H1 (cell line): ENCODE measurements around the gene C2CD4C. TPM values are rescaled to one million over a fixed set of nuclear protein-coding genes. Genes with fewer than 3 reads are reported as not detected.
A peak's percentile ranks its signal among the peaks of the same experiment; 100 is the strongest.

Source experiments
- CTCF ChIA-PET: fragments of 300-600 bp; sonication (Branson Sonifier 250); formaldehyde crosslinking; loops from one replicate; lab custom pipeline; 2021; ENCODE audit not compliant: partially characterized antibody; lab: Charles Lee
- POLR2A ChIA-PET: fragments of 300-600 bp; sonication (Branson Sonifier 250); formaldehyde crosslinking; loops from one replicate; lab custom pipeline; 2021; ENCODE audit warnings: inconsistent platforms; ENCODE audit not compliant: partially characterized antibody; lab: Charles Lee
- DNase-seq, 2 experiments: peaks; one replicate each; pipeline versions ENCODE4 v3.0.0 to v3.0.0-alpha.2; 2010 to 2022; ENCODE audit warnings: low spot score in 2 of 2, low read depth in 1 of 2, mixed read lengths in 1 of 2
- FAIRE-seq: peaks from 2 replicates; lab custom pipeline; 2011; peaks lifted over from hg19 to GRCh38; lab: Jason Lieb, UNC
- H2AFZ ChIP-seq: 2 replicates; pipeline ENCODE4 v1.8.1; 2012; ENCODE audit warnings: low read length, inconsistent platforms
- H2AK5ac ChIP-seq: 2 replicates; pipeline ENCODE4 v1.6.1; 2013; ENCODE audit warnings: low read depth, low read length
- H2BK120ac ChIP-seq: replicated peaks from 2 replicates; pipeline ENCODE3; 2013; ENCODE audit warnings: low read depth, low read length, inconsistent platforms
- H2BK12ac ChIP-seq: 2 replicates; pipeline ENCODE4 v1.6.1; 2013; ENCODE audit warnings: low read depth, low read length
- H2BK15ac ChIP-seq: 2 replicates; pipeline ENCODE4 v1.6.1; 2013; ENCODE audit warnings: low read length
- H2BK20ac ChIP-seq: 2 replicates; pipeline ENCODE4 v1.6.1; 2013; ENCODE audit warnings: low read length
- H2BK5ac ChIP-seq: 2 replicates; pipeline ENCODE4 v1.6.1; 2013; ENCODE audit warnings: low read depth, low read length
- H3K14ac ChIP-seq: 2 replicates; pipeline ENCODE4 v1.6.1; 2013; ENCODE audit warnings: inconsistent platforms; ENCODE audit not compliant: insufficient read length
- H3K18ac ChIP-seq: 2 replicates; pipeline ENCODE4 v1.6.1; 2013; ENCODE audit warnings: low read length; ENCODE audit errors: extremely low read depth
- H3K23ac ChIP-seq: 2 replicates; pipeline ENCODE4 v1.6.1; 2013; ENCODE audit warnings: inconsistent platforms; ENCODE audit not compliant: insufficient read length
- H3K23me2 ChIP-seq: 2 replicates; pipeline ENCODE4 v1.6.1; 2013; ENCODE audit warnings: low read depth, low read length
- H3K27ac ChIP-seq: 2 replicates; pipeline ENCODE4 v1.6.1; 2011; ENCODE audit warnings: low read depth, low read length, inconsistent platforms
- H3K27me3 ChIP-seq, 4 experiments: replicated peaks in 1 of 4; 1 replicate in 1 of 4; 2 replicates in 3 of 4; pipeline versions ENCODE4 v1.6.1 to v1.8.1; 2011 to 2013; ENCODE audit warnings: low read length in 3 of 4, mild to moderate bottlenecking in 3 of 4, inconsistent platforms in 2 of 4, mixed read lengths in 2 of 4, moderate library complexity in 1 of 4; ENCODE audit not compliant: control insufficient read depth in 3 of 4, insufficient read depth in 3 of 4; ENCODE audit errors: extremely low read depth in 1 of 4
- H3K36me3 ChIP-seq, 4 experiments: 2 replicates each; pipeline versions ENCODE4 v1.6.1 to v1.8.1; 2011 to 2013; ENCODE audit warnings: mild to moderate bottlenecking in 4 of 4, low read length in 3 of 4, moderate library complexity in 2 of 4, control low read depth in 1 of 4, inconsistent platforms in 1 of 4; ENCODE audit not compliant: insufficient read depth in 4 of 4, control insufficient read depth in 2 of 4
- H3K4ac ChIP-seq: replicated peaks from 2 replicates; pipeline ENCODE3; 2013; ENCODE audit warnings: low read length, low read depth, mixed read lengths, inconsistent platforms; ENCODE audit not compliant: insufficient read length
- H3K4me1 ChIP-seq, 4 experiments: replicated peaks in 1 of 4; 1 replicate in 1 of 4; 2 replicates in 3 of 4; pipeline versions ENCODE4 v1.6.1 to v1.8.1; 2011 to 2013; ENCODE audit warnings: low read length in 3 of 4, inconsistent platforms in 2 of 4, mixed read lengths in 1 of 4; ENCODE audit not compliant: insufficient read depth in 4 of 4, control insufficient read depth in 3 of 4
- H3K4me2 ChIP-seq, 2 experiments: 2 replicates each; pipeline versions ENCODE4 v1.6.1 to v1.8.1; 2011 to 2013; ENCODE audit warnings: low read depth in 2 of 2, low read length in 2 of 2, control low read depth in 1 of 2, inconsistent platforms in 1 of 2, mild to moderate bottlenecking in 1 of 2; ENCODE audit not compliant: insufficient read depth in 1 of 2
- H3K4me3 ChIP-seq, 4 experiments: fragments of 200-600, 300-600 bp in 1 of 4; sonication (generic), shearing (Covaris generic), sonication (Bioruptor Twin) in 1 of 4; 2 replicates each; pipeline versions ENCODE4 v1.5.1 to v1.8.1; 2011 to 2016; ENCODE audit warnings: low read length in 4 of 4, low read depth in 3 of 4, control low read depth in 2 of 4, inconsistent platforms in 2 of 4, mild to moderate bottlenecking in 2 of 4, mixed read lengths in 1 of 4, moderate library complexity in 1 of 4; ENCODE audit not compliant: insufficient read depth in 2 of 4; ENCODE audit errors: extremely low read depth in 1 of 4
- H3K56ac ChIP-seq: replicated peaks from 2 replicates; pipeline ENCODE3; 2013; ENCODE audit warnings: low read depth, mild to moderate bottlenecking, mixed read lengths, low read length, inconsistent platforms; ENCODE audit not compliant: insufficient read length
- H3K79me1 ChIP-seq: 2 replicates; pipeline ENCODE4 v1.6.1; 2013; ENCODE audit warnings: low read depth, low read length, control low read depth
- H3K79me2 ChIP-seq, 2 experiments: 2 replicates each; pipeline versions ENCODE4 v1.6.1 to v1.8.1; 2012 to 2013; ENCODE audit warnings: low read length in 2 of 2, mild to moderate bottlenecking in 2 of 2, inconsistent platforms in 1 of 2; ENCODE audit not compliant: insufficient read depth in 2 of 2, control insufficient read depth in 1 of 2
- H3K9ac ChIP-seq, 4 experiments: replicated peaks in 1 of 4; 1 replicate in 1 of 4; 2 replicates in 3 of 4; pipeline versions ENCODE4 v1.6.1 to v1.8.1; 2011 to 2013; ENCODE audit warnings: low read depth in 3 of 4, low read length in 3 of 4, control low read depth in 2 of 4, mild to moderate bottlenecking in 2 of 4, moderate library complexity in 2 of 4, inconsistent platforms in 1 of 4; ENCODE audit errors: extremely low read depth in 1 of 4
- H3K9me3 ChIP-seq, 2 experiments: 2 replicates each; pipeline versions ENCODE4 v1.6.1 to v1.8.1; 2012 to 2013; ENCODE audit warnings: mild to moderate bottlenecking in 2 of 2, moderate library complexity in 2 of 2, control low read depth in 1 of 2, inconsistent platforms in 1 of 2, low read depth in 1 of 2, low read length in 1 of 2, mixed read lengths in 1 of 2; ENCODE audit not compliant: insufficient read depth in 2 of 2
- H4K20me1 ChIP-seq, 2 experiments: replicated peaks in 1 of 2; 2 replicates each; pipeline versions ENCODE3 to v1.8.1; 2011 to 2013; ENCODE audit warnings: inconsistent platforms in 2 of 2, low read length in 2 of 2, mild to moderate bottlenecking in 1 of 2; ENCODE audit not compliant: insufficient read depth in 2 of 2, control insufficient read depth in 1 of 2
- H4K5ac ChIP-seq: 2 replicates; pipeline ENCODE4 v1.6.1; 2013; ENCODE audit warnings: low read length, low read depth, mixed read lengths, inconsistent platforms; ENCODE audit not compliant: insufficient read length
- H4K8ac ChIP-seq: 2 replicates; pipeline ENCODE4 v1.8.0; 2013; ENCODE audit warnings: mild to moderate bottlenecking, moderate library complexity, low read length, inconsistent platforms; ENCODE audit not compliant: insufficient read depth; ENCODE audit errors: extremely low read depth
- H4K91ac ChIP-seq: replicated peaks from 2 replicates; pipeline ENCODE3; 2013; ENCODE audit warnings: low read length, mixed read lengths, inconsistent platforms; ENCODE audit not compliant: insufficient read length
- BRCA1 ChIP-seq: IDR thresholded peaks from 2 replicates; pipeline ENCODE4 v1.6.1; 2012; ENCODE audit warnings: low read depth, low read length, improper control_type of control experiment
- EP300 ChIP-seq, 2 experiments: IDR thresholded peaks; 1 replicate in 1 of 2; 2 replicates in 1 of 2; pipeline ENCODE4 v1.6.1; 2011 to 2012; ENCODE audit warnings: low read depth in 2 of 2, low read length in 2 of 2, mild to moderate bottlenecking in 2 of 2, borderline replicate concordance in 1 of 2, inconsistent platforms in 1 of 2, moderate library complexity in 1 of 2
- RFX5 ChIP-seq: IDR thresholded peaks from 2 replicates; pipeline ENCODE4 v1.6.1; 2011; ENCODE audit warnings: low read depth, low read length, improper control_type of control experiment, borderline replicate concordance
- SIRT6 ChIP-seq: IDR thresholded peaks from one replicate; pipeline ENCODE4 v1.7.1; 2012; ENCODE audit warnings: low read length, inconsistent platforms
- SRF ChIP-seq: IDR thresholded peaks from 2 replicates; pipeline ENCODE4 v1.6.1; 2011; ENCODE audit warnings: mild to moderate bottlenecking, low read depth, low read length, moderate library complexity
- TBP ChIP-seq: IDR thresholded peaks from 2 replicates; pipeline ENCODE4 v1.6.1; 2011; ENCODE audit warnings: low read depth, low read length, improper control_type of control experiment
- TCF12 ChIP-seq: IDR thresholded peaks from 2 replicates; pipeline ENCODE4 v1.6.1; 2011; ENCODE audit warnings: low read depth, mild to moderate bottlenecking, low read length
- WGBS, 2 experiments: shearing (Covaris generic) in 1 of 2; methylation state at CpG; one replicate each; pipeline versions ENCODE4 v1.1.6 to v1.1.7; 2013 to 2015; ENCODE audit warnings: low lambda C conversion rate in 2 of 2, mixed read lengths in 2 of 2, inconsistent platforms in 1 of 2, low coverage in 1 of 2, missing lambda C conversion rate in 1 of 2; ENCODE audit not compliant: insufficient replicate concordance in 2 of 2, insufficient coverage in 1 of 2, insufficient read length in 1 of 2; ENCODE audit errors: extremely low coverage in 1 of 2, missing lambda C conversion rate in 1 of 2; 5-methylcytosine and 5-hydroxymethylcytosine counted together
- polyA plus RNA-seq, 7 experiments: library from polyadenylated mRNA; depleted of rRNA in 3 of 7; stranded (reverse) in 5 of 7; unstranded in 2 of 7; fragments of >200 nt in 5 of 7; fragments of 200-250 nt in 2 of 7; gene quantifications; 1 replicate in 5 of 7; 2 replicates in 1 of 7; 4 replicates in 1 of 7; pipeline versions ENCODE4 v1.2.1 to v1.2.3, GENCODE V29; 2011 to 2013; ENCODE audit warnings: missing spikeins in 2 of 7, mixed read lengths in 2 of 7
- total RNA-seq: library from RNA; stranded (reverse); fragmentation: NEBNext Ultra II Directional; extraction: Animal tissue kit (Norgen Biotek cat#: 25700); gene quantifications from 2 replicates; pipeline ENCODE4 v1.2.1, GENCODE V29; 2021
- TF ChIP-seq, protein P1 (sequence below): IDR thresholded peaks from 2 replicates; pipeline ENCODE4 v1.6.1; 2011; ENCODE audit warnings: low read depth, mild to moderate bottlenecking, low read length; ENCODE audit not compliant: insufficient read depth
- TF ChIP-seq, protein P2 (sequence below): IDR thresholded peaks from 2 replicates; pipeline ENCODE4 v1.6.1; 2012; ENCODE audit warnings: inconsistent platforms
- TF ChIP-seq, protein P3 (sequence below): IDR thresholded peaks from 2 replicates; pipeline ENCODE4 v1.6.1; 2012; ENCODE audit warnings: inconsistent platforms

Gene C2CD4C
- total and polyA plus RNA-seq, 2 of the 8 experiments (the other 6 are each of a cell fraction or from before 2014, with no cell fraction given): 3.8 to 6.3 TPM

DNA sequence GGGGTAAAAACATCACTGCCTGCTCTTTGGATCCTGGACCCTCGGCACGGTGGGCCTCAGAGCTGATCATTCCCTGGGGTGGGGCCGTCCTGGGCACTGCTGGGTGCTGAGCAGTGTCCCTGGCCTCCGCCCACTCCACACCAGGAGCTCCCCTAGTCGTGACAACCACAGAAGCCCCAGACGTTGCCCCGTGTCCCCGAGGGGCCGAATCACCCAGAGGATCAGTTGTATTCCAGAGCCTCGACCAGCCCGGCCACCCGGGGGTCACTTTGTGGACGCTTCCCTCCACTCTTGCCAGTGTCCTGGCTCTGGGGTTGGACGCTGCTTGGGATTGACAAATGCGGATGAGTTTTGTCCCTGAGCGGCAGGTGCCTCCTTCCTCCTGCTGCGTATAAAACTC lies 10.2 kb downstream of the C2CD4C start:
- H3K14ac ChIP-seq: no peak overlapping the region
- H2BK15ac ChIP-seq: no peak overlapping the region
- CTCF ChIA-PET: interaction anchor here (1.1 to 2.6 kb wide), 4 partner anchors 8 to 15 kb away, joined by 5 to 10 read pairs (median 5); no protein-coding TSS in a partner anchor
- H4K91ac ChIP-seq: no peak overlapping the region
- H3K79me2 ChIP-seq: no peaks in the 10 kb centered on the region
- DNase-seq: no peak
- H3K36me3 ChIP-seq: no peaks in the 10 kb centered on the region
- peaks cover 0 to 5% of the 10 kb centered on the region in 2 experiments for H4K20me1 ChIP-seq
- no peak overlapping the region for H4K5ac ChIP-seq
- no peak overlapping the region for H2BK20ac ChIP-seq
- H3K56ac ChIP-seq: no peak overlapping the region
- H3K79me1 ChIP-seq: 0 out of 2 replicates have a peak, but pooled peaks cover 2% of the 10 kb centered on the region
- H3K4me3 ChIP-seq: no peak overlapping the region
- 96% methylated on average over 17 of the region's 17 CpGs; no CpG with 5 or more reads in 1 of the 2 experiments for WGBS, 2 experiments
- no peak overlapping the region for H2BK5ac ChIP-seq
- H3K9me3 ChIP-seq: peaks cover 5 to 11% of the 10 kb centered on the region in 2 experiments; a peak in 3 of 4 replicates
- H3K23me2 ChIP-seq: peaks cover 15% of the 10 kb centered on the region; the same call in 1 of the 2 replicates
- peaks cover 0 to 2% (median 0%) of the 10 kb centered on the region in 4 experiments; a peak in 2 of 7 replicates for H3K27me3 ChIP-seq
- TF ChIP-seq RFX5: no peak
- TF ChIP-seq BRCA1: no peak
- TF ChIP-seq, protein P1, sequence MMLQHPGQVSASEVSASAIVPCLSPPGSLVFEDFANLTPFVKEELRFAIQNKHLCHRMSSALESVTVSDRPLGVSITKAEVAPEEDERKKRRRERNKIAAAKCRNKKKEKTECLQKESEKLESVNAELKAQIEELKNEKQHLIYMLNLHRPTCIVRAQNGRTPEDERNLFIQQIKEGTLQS: no peak
- no peak for TF ChIP-seq TBP
- TF ChIP-seq, protein P2, sequence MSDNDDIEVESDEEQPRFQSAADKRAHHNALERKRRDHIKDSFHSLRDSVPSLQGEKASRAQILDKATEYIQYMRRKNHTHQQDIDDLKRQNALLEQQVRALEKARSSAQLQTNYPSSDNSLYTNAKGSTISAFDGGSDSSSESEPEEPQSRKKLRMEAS: no peak
- no peak for TF ChIP-seq SIRT6
- no peak for TF ChIP-seq TCF12
- TF ChIP-seq, protein P3, sequence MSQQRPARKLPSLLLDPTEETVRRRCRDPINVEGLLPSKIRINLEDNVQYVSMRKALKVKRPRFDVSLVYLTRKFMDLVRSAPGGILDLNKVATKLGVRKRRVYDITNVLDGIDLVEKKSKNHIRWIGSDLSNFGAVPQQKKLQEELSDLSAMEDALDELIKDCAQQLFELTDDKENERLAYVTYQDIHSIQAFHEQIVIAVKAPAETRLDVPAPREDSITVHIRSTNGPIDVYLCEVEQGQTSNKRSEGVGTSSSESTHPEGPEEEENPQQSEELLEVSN: no peak
- TF ChIP-seq EP300 (IDR thresholded peaks at IDR 0.05; ENCODE audit: borderline replicate concordance in 1 of 2, low read depth in 2 of 2, low read length in 2 of 2): no peak
- no peak for TF ChIP-seq SRF
- H3K18ac ChIP-seq: no peak overlapping the region
- H2AK5ac ChIP-seq: no peak overlapping the region
- no peak overlapping the region for H2AFZ ChIP-seq
- no peak overlapping the region for H3K4ac ChIP-seq
- H3K9ac ChIP-seq: no peak overlapping the region
- peak overlapping the region; percentile 9; the same call in 1 of the 2 replicates for H2BK12ac ChIP-seq
- H4K8ac ChIP-seq: no peak overlapping the region
- H3K23ac ChIP-seq: no peak overlapping the region
- no peaks in the 10 kb centered on the region for H3K4me1 ChIP-seq
- no peak for FAIRE-seq
- H3K27ac ChIP-seq: no peak overlapping the region
- no peak overlapping the region for H3K4me2 ChIP-seq
- POLR2A ChIA-PET: interaction anchor here (0.7 to 1.4 kb wide), 2 partner anchors 10 kb away, joined by 3 to 4 read pairs; partner anchors contain the start of gene C2CD4C
- H2BK120ac ChIP-seq: no peak overlapping the region
